Suprapubic skin (tissue), 4 donors: ENCODE results near the gene KRTAP29-1.

Experiments used
- EP300 ChIP-seq: sonication (generic); formaldehyde crosslinking; IDR thresholded peaks from one replicate; pipeline ENCODE4 v1.6.1; 2017; ENCODE audit warnings: antibody characterized with exemption
- POLR2A ChIP-seq, 2 donors: fragments of 450-650 bp; IDR thresholded peaks; one replicate each; pipeline ENCODE4 v1.6.1; 2017; ENCODE audit warnings: antibody characterized with exemption in 2 of 2, mild to moderate bottlenecking in 2 of 2, moderate library complexity in 2 of 2
- POLR2AphosphoS5 ChIP-seq, 3 donors: sonication (generic); formaldehyde crosslinking; IDR thresholded peaks; one replicate each; pipeline ENCODE4 v1.6.1; 2017; ENCODE audit warnings: antibody characterized with exemption in 3 of 3
- TF ChIP-seq, protein P1 (sequence below), 2 donors: fragments of 200-600 bp in 1 of 2; fragments of 450-650 bp in 1 of 2; sonication (generic) in 1 of 2; IDR thresholded peaks; one replicate each; pipeline ENCODE4 v1.5.1; 2016 to 2019; ENCODE audit warnings: antibody characterized with exemption in 2 of 2, mild to moderate bottlenecking in 1 of 2, moderate library complexity in 1 of 2

DNA sequence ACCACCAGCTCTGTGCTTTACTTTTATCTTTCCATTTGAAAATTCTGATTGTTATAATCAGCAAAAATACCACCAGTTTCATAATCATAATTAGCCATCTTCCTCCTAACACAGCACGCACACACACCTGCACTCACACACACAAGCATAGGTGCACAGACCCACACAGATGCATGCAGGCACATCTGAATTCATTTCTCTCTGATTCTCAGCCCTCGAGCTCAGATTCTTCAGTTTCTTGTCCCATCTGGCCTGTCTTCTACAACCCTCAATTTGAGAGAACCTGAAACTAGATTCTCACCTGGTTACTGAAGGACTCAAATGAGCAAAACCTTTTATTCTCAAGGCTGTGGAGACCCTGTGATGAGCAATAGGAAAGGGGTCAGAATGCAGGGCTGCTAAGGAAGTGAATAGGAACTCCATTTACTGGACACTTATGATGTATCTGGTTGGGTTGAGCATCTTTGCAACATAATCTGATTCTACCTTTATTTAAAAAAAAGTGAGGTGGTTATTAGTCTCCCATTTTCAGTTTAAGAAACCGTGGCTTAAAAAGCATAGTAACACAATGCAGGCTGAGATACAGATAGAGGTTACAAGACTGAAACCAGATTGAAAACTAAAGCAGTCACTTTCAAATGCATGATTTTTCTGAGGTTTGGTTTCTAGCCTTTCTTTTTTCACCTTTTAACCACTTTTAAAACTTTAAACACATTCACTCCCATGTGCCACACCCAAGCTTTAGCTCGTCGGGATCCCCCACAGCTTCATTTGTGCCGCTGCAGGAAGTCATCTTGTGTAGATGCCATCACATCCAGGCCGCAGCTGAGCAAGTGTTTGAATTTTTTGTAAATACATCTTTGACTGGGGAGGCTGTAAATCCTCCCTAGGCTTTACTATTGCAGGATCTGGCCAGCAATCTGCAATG, 38.5 kb upstream of the KRTAP29-1 start:
- TF ChIP-seq, protein P1, sequence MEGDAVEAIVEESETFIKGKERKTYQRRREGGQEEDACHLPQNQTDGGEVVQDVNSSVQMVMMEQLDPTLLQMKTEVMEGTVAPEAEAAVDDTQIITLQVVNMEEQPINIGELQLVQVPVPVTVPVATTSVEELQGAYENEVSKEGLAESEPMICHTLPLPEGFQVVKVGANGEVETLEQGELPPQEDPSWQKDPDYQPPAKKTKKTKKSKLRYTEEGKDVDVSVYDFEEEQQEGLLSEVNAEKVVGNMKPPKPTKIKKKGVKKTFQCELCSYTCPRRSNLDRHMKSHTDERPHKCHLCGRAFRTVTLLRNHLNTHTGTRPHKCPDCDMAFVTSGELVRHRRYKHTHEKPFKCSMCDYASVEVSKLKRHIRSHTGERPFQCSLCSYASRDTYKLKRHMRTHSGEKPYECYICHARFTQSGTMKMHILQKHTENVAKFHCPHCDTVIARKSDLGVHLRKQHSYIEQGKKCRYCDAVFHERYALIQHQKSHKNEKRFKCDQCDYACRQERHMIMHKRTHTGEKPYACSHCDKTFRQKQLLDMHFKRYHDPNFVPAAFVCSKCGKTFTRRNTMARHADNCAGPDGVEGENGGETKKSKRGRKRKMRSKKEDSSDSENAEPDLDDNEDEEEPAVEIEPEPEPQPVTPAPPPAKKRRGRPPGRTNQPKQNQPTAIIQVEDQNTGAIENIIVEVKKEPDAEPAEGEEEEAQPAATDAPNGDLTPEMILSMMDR (IDR thresholded peaks at IDR 0.05): no peak
- no peak for TF ChIP-seq POLR2A (IDR thresholded peaks at IDR 0.05)
- TF ChIP-seq EP300: no peak
- no peak for TF ChIP-seq POLR2AphosphoS5 (IDR thresholded peaks at IDR 0.05)
